ENCODE results near the gene EPS15. TPM values are rescaled to one million over a fixed set of nuclear protein-coding genes. Genes with fewer than 3 reads are reported as not detected.
A peak's percentile ranks its signal among the peaks of the same experiment; 100 is the strongest.

Gene EPS15
- total RNA-seq, 1 donor from 2014 or later: 64.5 TPM

- Histone ChIP-seq H3K27me3 (ENCODE audit: low read depth) (no peaks in the 10 kb centered on the region), H3K4me3 (no peak overlapping the region), H3K4me1 (peaks cover 22% of the 10 kb centered on the region), H3K36me3 (peaks cover 11% of the 10 kb centered on the region), H3K9me3 (replicated peaks) (no peaks in the 10 kb centered on the region), H3K27ac (replicated peaks) (no peak overlapping the region)
- DNase-seq: no peak
- no peak for TF ChIP-seq CTCF (IDR thresholded peaks at IDR 0.05; ENCODE audit: borderline replicate concordance)
- intact Hi-C loops (cut with micrococcal nuclease): no loop called here
Measured at GRCh38 chr1:51499694-51500093, 19.4 kb downstream of the EPS15 start.

- Histone ChIP-seq H3K4me3 (no peak overlapping the region), H3K9me3 (replicated peaks) (no peaks in the 10 kb centered on the region), H3K4me1 (peaks cover 29% of the 10 kb centered on the region), H3K27ac (replicated peaks) (no peak overlapping the region), H3K27me3 (ENCODE audit: low read depth) (no peaks in the 10 kb centered on the region), H3K36me3 (peaks cover 8% of the 10 kb centered on the region)
- no peak for TF ChIP-seq CTCF (IDR thresholded peaks at IDR 0.05; ENCODE audit: borderline replicate concordance)
- no peak for DNase-seq
- intact Hi-C loops (cut with micrococcal nuclease): no loop called here
Measured at GRCh38 chr1:51498924-51499323, 20.1 kb downstream of the EPS15 start.

- peaks cover 39% of the 10 kb centered on the region for H3K4me1 ChIP-seq
- no peaks in the 10 kb centered on the region for H3K27me3 ChIP-seq (ENCODE audit: low read depth)
- no peak overlapping the region for H3K4me3 ChIP-seq
- intact Hi-C loops (cut with micrococcal nuclease): no loop called here
- DNase-seq: no peak
- no peak overlapping the region for H3K27ac ChIP-seq (replicated peaks)
- H3K36me3 ChIP-seq: peaks cover 2% of the 10 kb centered on the region
- no peaks in the 10 kb centered on the region for H3K9me3 ChIP-seq (replicated peaks)
- no peak for TF ChIP-seq CTCF (IDR thresholded peaks at IDR 0.05; ENCODE audit: borderline replicate concordance)
Measured at GRCh38 chr1:51497340-51497739, 21.7 kb downstream of the EPS15 start.

DNA sequence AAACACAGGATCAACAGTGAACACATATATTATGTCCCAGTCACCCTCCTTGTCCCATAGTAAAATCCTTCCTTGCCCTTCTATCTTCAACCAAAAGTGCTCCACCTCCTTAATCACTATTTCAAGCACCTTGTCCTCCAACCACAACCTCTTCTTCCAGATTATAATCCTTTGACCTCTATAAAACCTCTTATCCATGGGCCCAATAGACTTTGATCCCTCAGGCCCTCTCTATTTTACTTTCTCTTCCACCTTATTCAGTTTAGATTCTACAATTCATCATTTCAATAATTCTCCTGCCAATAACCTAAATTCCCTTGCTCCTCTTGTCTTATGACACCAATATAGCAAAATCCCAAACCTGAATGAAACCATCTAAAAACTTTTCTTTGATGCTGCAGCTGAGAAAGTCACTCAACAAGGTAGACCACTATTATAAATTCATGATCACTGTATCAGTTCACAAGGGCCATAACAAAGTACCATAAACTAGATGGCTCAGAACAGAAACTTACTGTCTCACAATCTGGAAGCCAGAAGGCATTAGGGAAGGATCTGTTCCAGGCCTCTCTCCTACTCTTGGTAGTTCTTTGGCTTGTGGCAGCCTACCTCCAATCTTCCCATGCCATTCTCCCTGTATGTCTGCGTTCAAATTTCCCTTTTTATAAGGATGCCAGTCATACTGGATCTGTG lies 24.8 kb downstream of the EPS15 start:
- Histone ChIP-seq H3K4me3 (no peak overlapping the region), H3K27me3 (ENCODE audit: low read depth) (no peaks in the 10 kb centered on the region), H3K9me3 (replicated peaks) (no peaks in the 10 kb centered on the region), H3K36me3 (peaks cover 2% of the 10 kb centered on the region), H3K27ac (replicated peaks) (no peak overlapping the region), H3K4me1 (peaks cover 68% of the 10 kb centered on the region)
- intact Hi-C loops (cut with micrococcal nuclease): no loop called here
- no peak for DNase-seq
- TF ChIP-seq CTCF (IDR thresholded peaks at IDR 0.05; ENCODE audit: borderline replicate concordance): no peak

DNA sequence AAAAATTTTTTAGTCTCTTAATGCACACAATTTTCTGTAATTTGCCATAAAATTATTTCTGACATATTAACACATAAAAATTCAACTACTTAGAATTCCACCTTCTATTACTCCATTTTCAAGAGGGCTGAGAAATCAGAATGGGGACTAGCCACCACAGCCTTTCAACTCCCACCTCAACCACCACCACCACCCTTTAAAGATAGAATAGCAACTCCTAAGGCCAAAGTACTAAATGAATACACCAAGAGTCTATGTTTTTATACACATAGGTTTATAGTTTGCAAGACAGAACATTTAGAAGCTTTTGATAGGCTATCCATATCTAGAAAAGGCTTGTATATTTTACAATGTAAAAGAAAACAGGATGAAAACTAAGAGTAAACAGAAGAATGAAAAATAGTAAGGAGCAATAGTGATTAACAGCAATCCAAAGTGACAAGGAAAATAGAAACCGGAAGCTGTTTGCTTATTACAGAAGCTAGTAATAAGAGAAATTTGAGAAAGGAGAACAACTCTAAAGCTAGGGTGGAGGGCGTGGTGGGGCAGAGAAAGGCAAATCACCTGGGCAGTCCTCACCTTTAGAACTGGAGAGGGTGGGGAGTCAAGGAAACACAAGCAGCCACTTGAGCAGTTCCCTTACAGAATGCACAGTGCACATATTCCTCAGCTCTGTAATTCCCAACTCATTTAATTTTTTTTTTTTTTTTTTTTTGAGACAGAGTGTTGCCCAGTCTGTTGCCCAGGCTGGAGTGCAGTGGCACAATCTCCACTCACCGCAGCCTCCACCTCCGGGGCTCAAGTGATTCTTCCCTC lies 27.7 kb downstream of the EPS15 start:
- H3K9me3 ChIP-seq (replicated peaks): no peaks in the 10 kb centered on the region
- TF ChIP-seq CTCF (IDR thresholded peaks at IDR 0.05; ENCODE audit: borderline replicate concordance): no peak
- intact Hi-C loops (cut with micrococcal nuclease): no loop called here
- H3K4me3 ChIP-seq: no peak overlapping the region
- H3K27ac ChIP-seq (replicated peaks): peak overlapping the region; percentile 67
- no peaks in the 10 kb centered on the region for H3K36me3 ChIP-seq
- no peaks in the 10 kb centered on the region for H3K27me3 ChIP-seq (ENCODE audit: low read depth)
- H3K4me1 ChIP-seq: peaks cover 92% of the 10 kb centered on the region
- no peak for DNase-seq
